H1 (cell line): ENCODE results near the gene TXLNA.

Experiments used
- CHD1 ChIP-seq: IDR thresholded peaks from 2 replicates; pipeline ENCODE4 v1.6.1; 2012; ENCODE audit warnings: low read depth, low read length, improper control_type of control experiment
- CHD2 ChIP-seq: IDR thresholded peaks from 2 replicates; pipeline ENCODE4 v1.6.1; 2012; ENCODE audit warnings: low read length, improper control_type of control experiment
- EP300 ChIP-seq, 2 experiments: IDR thresholded peaks; 1 replicate in 1 of 2; 2 replicates in 1 of 2; pipeline ENCODE4 v1.6.1; 2011 to 2012; ENCODE audit warnings: low read depth in 2 of 2, low read length in 2 of 2, mild to moderate bottlenecking in 2 of 2, borderline replicate concordance in 1 of 2, inconsistent platforms in 1 of 2, moderate library complexity in 1 of 2
- PHF8 ChIP-seq: fragments of 200-600 bp; sonication (generic); conservative IDR thresholded peaks from 2 replicates; pipeline ENCODE4 v1.7.1; 2012; ENCODE audit warnings: low read depth, mild to moderate bottlenecking, inconsistent platforms, low read length, moderate library complexity
- POLR2A ChIP-seq, 2 experiments: IDR thresholded peaks; 1 replicate in 1 of 2; 2 replicates in 1 of 2; pipeline ENCODE4 v1.6.1; 2011; ENCODE audit warnings: low read depth in 2 of 2, low read length in 2 of 2, mild to moderate bottlenecking in 2 of 2; ENCODE audit errors: control extremely low read depth in 1 of 2
- SIN3A ChIP-seq, 2 experiments: IDR thresholded peaks in 1 of 2; conservative IDR thresholded peaks in 1 of 2; 2 replicates each; pipeline ENCODE4 v1.6.1; 2011 to 2012; ENCODE audit warnings: low read length in 2 of 2, improper control_type of control experiment in 1 of 2, low read depth in 1 of 2, mild to moderate bottlenecking in 1 of 2
- SIX5 ChIP-seq: IDR thresholded peaks from 2 replicates; pipeline ENCODE4 v1.6.1; 2011; ENCODE audit warnings: mild to moderate bottlenecking, low read depth, low read length
- YY1 ChIP-seq: IDR thresholded peaks from 2 replicates; pipeline ENCODE4 v1.6.1; 2011; ENCODE audit warnings: low read depth, mild to moderate bottlenecking, low read length

- TF ChIP-seq POLR2A (IDR thresholded peaks at IDR 0.05; ENCODE audit: control extremely low read depth in 1 of 2, low read depth in 2 of 2, low read length in 2 of 2) = no peak
- no peak for TF ChIP-seq YY1
- no peak for TF ChIP-seq SIX5
- TF ChIP-seq CHD2 = no peak
- TF ChIP-seq PHF8 = no peak
- TF ChIP-seq EP300 (IDR thresholded peaks at IDR 0.05; ENCODE audit: borderline replicate concordance in 1 of 2, low read depth in 2 of 2, low read length in 2 of 2) = no peak
- no peak for TF ChIP-seq SIN3A (conservative IDR thresholded peaks at IDR 0.05 in 1 of 2, IDR thresholded peaks at IDR 0.05 in 1 of 2; ENCODE audit: low read depth in 1 of 2, low read length in 2 of 2)
- TF ChIP-seq CHD1 = no peak
Observed at GRCh38 chr1:32216566-32216965, 37.1 kb downstream of the TXLNA start.
